Stimulated activated memory B cell treated with anti-CD40 and anti-IgM and Interleukin-4, amounts not matched to agents 10 μg/mL and 1 μg/mL and 100 μg/mL, for 72 hours (primary cell): Measurements from ENCODE around the gene G6PC3.
"Not testable (repeated sequence)": the region's sequence is repeated elsewhere in the genome, so short reads cannot be mapped to it uniquely, and the experiment has no call there.

Experiments
- ATAC-seq: fragments of 150-1000 bp; cut with Tn5 transposase; 2 replicates; pipeline ENCODE4 v1.10.0; 2021
- H3K27ac Mint-ChIP-seq: one replicate; pipeline ENCODE4 v1.8.0; 2022; ENCODE audit warnings: mild to moderate bottlenecking, mixed read lengths
- H3K27me3 Mint-ChIP-seq: one replicate; pipeline ENCODE4 v1.8.0; 2022; ENCODE audit warnings: mixed read lengths
- H3K36me3 Mint-ChIP-seq: one replicate; pipeline ENCODE4 v1.8.0; 2022; ENCODE audit warnings: mixed read lengths
- H3K4me1 Mint-ChIP-seq: one replicate; pipeline ENCODE4 v1.8.0; 2022; ENCODE audit warnings: mixed read lengths
- H3K4me3 Mint-ChIP-seq: one replicate; pipeline ENCODE4 v1.8.0; 2022; ENCODE audit warnings: mild to moderate bottlenecking, moderate library complexity, mixed read lengths
- H3K9me3 Mint-ChIP-seq: one replicate; pipeline ENCODE4 v1.8.0; 2022; ENCODE audit warnings: mixed read lengths

G6PC3 gene

GRCh38 chr17:44070455-44071197, at the start of gene G6PC3:
Gene G6PC3, plus strand, starts transcription at chr17:44070735. Its CDS starts 231 bp downstream, at chr17:44070966.
- H3K27ac Mint-ChIP-seq = peak within 1 kb of the TSS; percentile 98
- peaks cover 45% of the 10 kb centered on the region for H3K4me1 Mint-ChIP-seq
- peak; percentile 92 for ATAC-seq
- H3K27me3 Mint-ChIP-seq = no peaks in the 10 kb centered on the region
- peak within 1 kb of the TSS; percentile 94 for H3K4me3 Mint-ChIP-seq
- peaks cover 6% of the 10 kb centered on the region for H3K36me3 Mint-ChIP-seq
- no peaks in the 10 kb centered on the region for H3K9me3 Mint-ChIP-seq

GRCh38 chr17:44021227-44021626, 49.3 kb upstream of the G6PC3 start:
- H3K9me3 Mint-ChIP-seq, ATAC-seq, H3K36me3 Mint-ChIP-seq, H3K27me3 Mint-ChIP-seq, H3K27ac Mint-ChIP-seq, H3K4me1 Mint-ChIP-seq, H3K4me3 Mint-ChIP-seq: not testable (repeated sequence)

GRCh38 chr17:44022246-44022645, 48.3 kb upstream of the G6PC3 start:
- no peaks in the 10 kb centered on the region for H3K27me3 Mint-ChIP-seq
- H3K4me3 Mint-ChIP-seq = no peak overlapping the region
- no peak for ATAC-seq
- H3K4me1 Mint-ChIP-seq = no peaks in the 10 kb centered on the region
- no peaks in the 10 kb centered on the region for H3K9me3 Mint-ChIP-seq
- H3K27ac Mint-ChIP-seq = no peak overlapping the region
- peaks cover 8% of the 10 kb centered on the region for H3K36me3 Mint-ChIP-seq

GRCh38 chr17:44023545-44024270, 46.8 kb upstream of the G6PC3 start:
- H3K27me3 Mint-ChIP-seq = no peaks in the 10 kb centered on the region

GRCh38 chr17:44024271-44024663, 46.3 kb upstream of the G6PC3 start:
- no peak for ATAC-seq
- H3K27ac Mint-ChIP-seq = no peak overlapping the region
- no peak overlapping the region for H3K4me3 Mint-ChIP-seq
- no peaks in the 10 kb centered on the region for H3K27me3 Mint-ChIP-seq
- H3K36me3 Mint-ChIP-seq = peaks cover 14% of the 10 kb centered on the region
- H3K4me1 Mint-ChIP-seq = no peaks in the 10 kb centered on the region
- no peaks in the 10 kb centered on the region for H3K9me3 Mint-ChIP-seq

More at GRCh38 chr17:44023545-44024270, 46.8 kb upstream of the G6PC3 start:
- H3K4me3 Mint-ChIP-seq = no peak overlapping the region
- H3K9me3 Mint-ChIP-seq = no peaks in the 10 kb centered on the region
- no peak for ATAC-seq
- peaks cover 8% of the 10 kb centered on the region for H3K36me3 Mint-ChIP-seq
- H3K27ac Mint-ChIP-seq = no peak overlapping the region
- H3K4me1 Mint-ChIP-seq = no peaks in the 10 kb centered on the region

GRCh38 chr17:44024853-44025252, 45.7 kb upstream of the G6PC3 start:
- H3K4me1 Mint-ChIP-seq = no peaks in the 10 kb centered on the region
- no peak overlapping the region for H3K27ac Mint-ChIP-seq
- no peak for ATAC-seq
- H3K36me3 Mint-ChIP-seq = peaks cover 19% of the 10 kb centered on the region
- H3K4me3 Mint-ChIP-seq = no peak overlapping the region
- H3K27me3 Mint-ChIP-seq = no peaks in the 10 kb centered on the region
- H3K9me3 Mint-ChIP-seq = no peaks in the 10 kb centered on the region

GRCh38 chr17:44029736-44030135, 40.8 kb upstream of the G6PC3 start:
- ATAC-seq = no peak

GRCh38 chr17:44030482-44030881, 40.1 kb upstream of the G6PC3 start:
- Mint-ChIP-seq H3K27me3 (no peaks in the 10 kb centered on the region), H3K4me3 (no peak overlapping the region), H3K36me3 (peaks cover 36% of the 10 kb centered on the region), H3K27ac (no peak overlapping the region), H3K4me1 (peaks cover 8% of the 10 kb centered on the region), H3K9me3 (no peaks in the 10 kb centered on the region)
- no peak for ATAC-seq

More at GRCh38 chr17:44029736-44030135, 40.8 kb upstream of the G6PC3 start:
- H3K36me3 Mint-ChIP-seq = peaks cover 36% of the 10 kb centered on the region
- no peaks in the 10 kb centered on the region for H3K9me3 Mint-ChIP-seq
- H3K4me1 Mint-ChIP-seq = peaks cover 8% of the 10 kb centered on the region
- H3K27me3 Mint-ChIP-seq = no peaks in the 10 kb centered on the region
- no peak overlapping the region for H3K27ac Mint-ChIP-seq
- H3K4me3 Mint-ChIP-seq = no peak overlapping the region

GRCh38 chr17:44033861-44034408, 36.6 kb upstream of the G6PC3 start:
- Mint-ChIP-seq H3K4me3 (no peak overlapping the region), H3K27me3 (no peaks in the 10 kb centered on the region), H3K36me3 (peaks cover 54% of the 10 kb centered on the region), H3K4me1 (peaks cover 8% of the 10 kb centered on the region), H3K9me3 (no peaks in the 10 kb centered on the region), H3K27ac (no peak overlapping the region)
- ATAC-seq = no peak

GRCh38 chr17:44034688-44035087, 35.8 kb upstream of the G6PC3 start:
- not testable (repeated sequence) for H3K27ac Mint-ChIP-seq, ATAC-seq, H3K4me1 Mint-ChIP-seq, H3K4me3 Mint-ChIP-seq, H3K27me3 Mint-ChIP-seq, H3K9me3 Mint-ChIP-seq
- peaks cover 47% of the 10 kb centered on the region for H3K36me3 Mint-ChIP-seq

- peaks cover 42% of the 10 kb centered on the region for H3K36me3 Mint-ChIP-seq
Observed at GRCh38 chr17:44037471-44037870, 33.1 kb upstream of the G6PC3 start.

GRCh38 chr17:44038604-44039011, 31.9 kb upstream of the G6PC3 start:
- Mint-ChIP-seq H3K9me3 (no peaks in the 10 kb centered on the region), H3K27me3 (no peaks in the 10 kb centered on the region), H3K4me3 (no peak overlapping the region), H3K4me1 (peaks cover 19% of the 10 kb centered on the region), H3K27ac (no peak overlapping the region), H3K36me3 (peaks cover 36% of the 10 kb centered on the region)
- ATAC-seq = no peak

More at GRCh38 chr17:44037471-44037870, 33.1 kb upstream of the G6PC3 start:
- H3K9me3 Mint-ChIP-seq = no peaks in the 10 kb centered on the region
- H3K27ac Mint-ChIP-seq = no peak overlapping the region
- H3K4me1 Mint-ChIP-seq = peaks cover 18% of the 10 kb centered on the region
- H3K4me3 Mint-ChIP-seq = no peak overlapping the region
- no peak for ATAC-seq
- no peaks in the 10 kb centered on the region for H3K27me3 Mint-ChIP-seq

GRCh38 chr17:44039829-44040635, 30.5 kb upstream of the G6PC3 start:
- Mint-ChIP-seq H3K27ac (no peak overlapping the region), H3K4me1 (peaks cover 20% of the 10 kb centered on the region), H3K9me3 (no peaks in the 10 kb centered on the region), H3K4me3 (no peak overlapping the region), H3K27me3 (no peaks in the 10 kb centered on the region), H3K36me3 (peaks cover 26% of the 10 kb centered on the region)
- no peak for ATAC-seq

GRCh38 chr17:44043272-44043696, 27.3 kb upstream of the G6PC3 start:
- no peak overlapping the region for H3K27ac Mint-ChIP-seq

GRCh38 chr17:44044071-44044470, 26.5 kb upstream of the G6PC3 start:
- Mint-ChIP-seq H3K27me3 (no peaks in the 10 kb centered on the region), H3K36me3 (peaks cover 27% of the 10 kb centered on the region), H3K27ac (no peak overlapping the region), H3K4me1 (peaks cover 20% of the 10 kb centered on the region), H3K9me3 (no peaks in the 10 kb centered on the region), H3K4me3 (no peak overlapping the region)
- no peak for ATAC-seq

More at GRCh38 chr17:44043272-44043696, 27.3 kb upstream of the G6PC3 start:
- Mint-ChIP-seq H3K27me3 (no peaks in the 10 kb centered on the region), H3K36me3 (peaks cover 24% of the 10 kb centered on the region), H3K9me3 (no peaks in the 10 kb centered on the region), H3K4me3 (no peak overlapping the region), H3K4me1 (peaks cover 20% of the 10 kb centered on the region)
- ATAC-seq = no peak
